Measurements from ENCODE around the gene CETN1.

CETN1 gene

DNA sequence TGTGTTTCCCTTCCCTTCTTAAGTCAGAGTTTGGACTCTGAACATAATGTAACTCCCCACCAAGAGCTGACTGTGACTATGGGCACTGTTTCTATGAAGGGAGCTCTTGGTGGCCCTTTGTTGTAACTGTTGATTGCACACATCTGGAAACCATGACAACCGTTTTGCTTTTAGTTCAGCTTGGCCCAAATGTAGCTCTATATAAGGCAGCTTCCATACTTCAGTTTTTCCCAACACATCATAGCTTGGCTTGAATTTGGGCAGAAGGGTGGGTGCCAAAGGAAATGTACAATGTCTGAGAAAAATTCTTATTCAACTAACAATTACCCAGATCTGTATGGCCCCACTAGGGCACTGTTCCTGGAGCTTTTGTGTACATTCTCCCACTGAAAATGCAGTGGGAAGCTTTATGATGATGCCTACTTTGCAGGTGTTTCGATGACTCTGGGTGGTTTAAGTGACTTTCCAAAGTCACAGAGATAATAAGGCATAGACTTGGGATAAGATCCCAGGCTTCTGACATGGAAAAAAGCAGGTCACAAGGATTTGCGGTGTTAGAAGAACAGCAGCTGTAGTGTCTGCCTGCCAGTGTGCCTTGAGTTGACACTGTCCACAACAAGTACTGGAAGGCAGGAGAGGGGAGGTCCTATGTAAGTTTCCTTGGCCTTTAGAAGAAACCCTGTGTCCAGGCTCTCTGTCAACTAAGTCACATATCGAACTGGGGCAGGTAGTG, 2.4 kb upstream of the CETN1 start:
- no peak for DNase-seq

DNA sequence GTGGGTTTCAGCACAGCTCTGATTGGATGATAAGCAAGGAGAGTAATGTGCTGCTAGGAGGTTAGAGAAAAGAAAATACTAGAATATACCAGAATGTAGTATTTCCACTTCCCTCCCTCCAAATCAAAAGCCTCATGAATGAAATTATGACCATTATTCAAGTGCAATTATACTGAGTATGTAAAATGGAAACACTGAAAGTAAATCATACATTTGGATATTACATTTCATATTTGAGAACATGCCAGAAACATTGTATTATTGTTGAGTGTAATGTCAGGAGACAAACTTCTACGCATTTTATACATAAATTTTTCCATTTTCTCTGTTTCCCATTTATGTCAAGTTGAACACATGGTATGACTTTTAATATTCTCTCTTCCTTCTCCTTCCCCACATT, 942 bp upstream of the CETN1 start:
- no peak for DNase-seq

GRCh38 chr18:581096-581495, 916 bp downstream of the CETN1 start:
- no peak for DNase-seq

DNA sequence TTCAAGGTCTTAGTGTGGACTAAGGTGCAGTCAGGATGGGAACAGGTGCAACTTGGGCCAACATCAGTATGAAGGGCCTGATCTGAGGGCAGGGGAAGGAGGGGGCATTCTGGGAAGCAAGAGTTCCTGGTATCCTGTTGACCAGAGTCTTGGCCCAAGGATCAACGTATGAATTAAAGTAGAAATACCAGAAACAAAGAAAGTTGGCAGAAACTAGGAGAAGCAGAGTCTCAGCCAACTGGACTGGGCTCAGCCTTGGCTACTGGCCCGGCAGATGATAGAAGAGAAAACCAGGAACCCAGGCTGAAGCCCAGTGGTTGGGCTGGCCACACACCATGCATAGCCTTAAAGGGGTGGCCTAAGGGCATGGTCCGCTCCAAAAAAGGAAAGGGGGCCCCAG, 2.3 kb downstream of the CETN1 start:
- no peak for DNase-seq

GRCh38 chr18:595068-595467, 14.9 kb downstream of the CETN1 start:
- no peak for DNase-seq

DNA sequence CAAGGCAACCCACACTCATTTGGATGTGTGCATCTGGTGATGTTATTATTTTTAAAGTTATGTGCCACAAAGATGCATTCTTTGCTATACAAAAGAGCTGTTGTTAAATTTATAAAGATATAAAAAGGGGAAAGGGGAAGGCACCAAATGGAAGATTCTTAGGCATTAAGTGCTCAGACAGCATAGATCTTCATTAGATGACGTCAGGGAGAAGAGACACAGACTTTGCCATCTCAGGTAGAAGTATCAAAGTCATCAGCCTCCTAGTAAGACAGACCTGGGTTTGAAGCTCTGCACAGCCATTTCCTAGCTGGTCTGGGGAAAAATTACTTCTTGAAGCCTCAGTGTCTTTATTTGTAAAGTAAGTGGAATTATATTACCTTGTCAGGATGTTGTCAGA, 15.4 kb downstream of the CETN1 start:
- DNase-seq: no peak

- DNase-seq: peak; percentile 65
Measured at GRCh38 chr18:596288-596881, 16.2 kb downstream of the CETN1 start.

GRCh38 chr18:598124-598589, 18.0 kb downstream of the CETN1 start:
- DNase-seq: no peak

GRCh38 chr18:600107-600506, 19.9 kb downstream of the CETN1 start:
- no peak for DNase-seq

DNA sequence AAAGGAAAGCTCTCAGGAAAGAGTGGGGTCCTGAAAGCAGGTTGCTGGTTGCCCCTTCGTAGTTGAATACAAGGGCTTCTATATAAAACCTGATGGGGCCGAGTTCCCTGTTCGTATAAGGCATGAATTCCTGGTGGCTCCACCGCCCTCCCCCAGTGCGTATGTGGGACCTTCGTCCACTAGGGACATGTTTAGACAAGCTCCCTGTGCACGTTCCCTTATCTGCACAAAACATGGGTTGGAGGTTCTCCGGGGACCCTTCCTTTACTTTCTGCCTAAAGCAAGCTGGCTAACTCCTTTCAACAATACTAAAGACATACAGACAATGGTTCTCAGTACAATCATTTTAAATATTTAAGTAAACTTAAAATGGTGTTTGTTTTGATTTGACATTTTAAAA, 24.6 kb downstream of the CETN1 start:
- DNase-seq: no peak

- DNase-seq: no peak
Measured at GRCh38 chr18:607930-608329, 27.8 kb downstream of the CETN1 start.

GRCh38 chr18:610214-610928, 30.2 kb downstream of the CETN1 start:
- no peak for DNase-seq

GRCh38 chr18:612156-612555, 32.0 kb downstream of the CETN1 start:
- no peak for DNase-seq

- no peak for DNase-seq
Measured at GRCh38 chr18:614193-614592, 34.0 kb downstream of the CETN1 start.

- no peak for DNase-seq
Measured at GRCh38 chr18:615092-615521, 34.9 kb downstream of the CETN1 start.

GRCh38 chr18:615773-616172, 35.6 kb downstream of the CETN1 start:
- peak; percentile 34 for DNase-seq

GRCh38 chr18:616380-616995, 36.3 kb downstream of the CETN1 start:
- DNase-seq: peak; percentile 13

GRCh38 chr18:617970-618504, 37.9 kb downstream of the CETN1 start:
- no peak for DNase-seq

DNA sequence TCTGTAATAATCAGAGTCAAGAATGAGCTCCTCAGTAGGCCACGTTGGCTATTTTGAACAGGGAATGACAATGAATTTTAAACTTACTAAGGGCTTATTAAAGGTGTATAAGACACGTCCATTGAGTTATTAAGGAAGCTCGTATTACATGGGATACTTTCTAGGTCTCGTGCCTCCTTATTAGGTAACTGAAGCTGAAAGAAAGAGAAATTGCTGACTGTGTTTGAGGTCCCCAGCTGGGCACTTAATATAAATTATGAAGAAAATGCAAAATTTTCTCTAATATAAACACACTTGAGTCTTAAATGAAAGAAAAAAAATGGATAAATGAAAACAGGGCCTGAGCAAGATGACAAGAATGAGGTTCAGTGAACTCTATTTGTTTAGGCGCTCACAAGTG, 38.4 kb downstream of the CETN1 start:
- no peak for DNase-seq

- no peak for DNase-seq
Measured at GRCh38 chr18:621291-622043, 41.3 kb downstream of the CETN1 start.

DNA sequence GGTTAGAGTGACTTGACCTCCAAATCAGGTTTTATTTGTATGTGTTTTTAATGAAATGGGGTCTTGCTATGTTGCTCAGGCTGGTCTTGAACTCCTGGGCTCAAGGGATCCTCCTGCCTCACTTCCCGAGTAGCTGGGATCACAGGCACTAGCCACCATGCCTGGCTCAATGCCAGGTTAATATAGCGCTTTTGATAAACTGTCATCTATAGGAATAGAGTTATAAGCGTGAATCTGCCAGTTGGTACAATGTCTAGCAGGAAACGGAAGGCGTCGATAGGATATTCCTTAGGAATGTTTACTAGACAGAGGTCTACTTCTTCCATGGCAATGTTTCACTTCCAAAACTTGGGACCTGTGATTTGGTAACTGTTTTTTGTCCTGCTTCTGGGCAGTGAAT, 42.1 kb downstream of the CETN1 start:
- no peak for DNase-seq

- DNase-seq: peak; percentile 42
Measured at GRCh38 chr18:623761-624620, 43.8 kb downstream of the CETN1 start.

Measured in NCI-H774 (cell line).